SK-N-MC (cell line): Measurements from ENCODE around the gene TPD52L1.

ENCODE experiments used
- EZH2 ChIP-seq: fragments of 200-600 bp; sonication (generic); IDR thresholded peaks from one replicate; pipeline ENCODE4 v1.6.1; 2017; ENCODE audit warnings: antibody characterized with exemption
- FOXP2 ChIP-seq: optimal IDR thresholded peaks from 2 replicates; pipeline ENCODE3; 2011; ENCODE audit warnings: mild to moderate bottlenecking, moderate library complexity; ENCODE audit not compliant: insufficient read depth; ENCODE audit errors: extremely low read length, control extremely low read depth
- POLR2AphosphoS5 ChIP-seq: IDR thresholded peaks from 2 replicates; pipeline ENCODE4 v1.6.1; 2012; ENCODE audit warnings: mild to moderate bottlenecking, low read depth, low read length, borderline replicate concordance

DNA sequence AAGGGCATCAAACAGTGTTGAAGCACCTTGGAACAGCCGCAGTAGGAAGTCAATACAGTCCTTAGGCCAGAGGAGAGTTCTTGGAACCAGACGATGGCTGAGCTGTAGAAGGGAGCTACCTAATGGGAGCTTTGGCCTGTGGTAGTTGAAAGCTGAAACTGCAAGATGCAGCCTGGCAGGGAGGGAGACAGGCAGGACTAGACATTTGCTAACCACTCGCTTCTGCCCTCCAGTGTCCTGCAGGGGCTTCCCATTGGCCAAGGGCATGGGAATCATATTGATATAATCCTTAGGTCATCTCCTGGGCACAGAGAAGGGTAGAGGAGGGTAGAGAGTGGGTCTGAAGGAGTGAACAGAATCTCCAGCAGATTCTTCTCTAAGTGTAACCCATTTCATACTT lies 60.4 kb downstream of the TPD52L1 start:
- no peak for TF ChIP-seq EZH2
- TF ChIP-seq POLR2AphosphoS5 = no peak
- TF ChIP-seq FOXP2 = no peak
